HepG2 (cell line): ENCODE measurements around the gene PRELID1. TPM values are rescaled to one million over a fixed set of nuclear protein-coding genes. Genes with fewer than 3 reads are reported as not detected.
A peak's percentile ranks its signal among the peaks of the same experiment; 100 is the strongest.

ENCODE experiments used
- EHMT2 ChIP-seq: fragments of 200-600 bp; sonication (generic); IDR thresholded peaks from 2 replicates; pipeline ENCODE4 v1.7.0; 2017; ENCODE audit warnings: antibody characterized with exemption, low read depth, low read length, borderline replicate concordance
- FOXJ3 ChIP-seq: sonication (generic); formaldehyde crosslinking; IDR thresholded peaks from 2 replicates; pipeline ENCODE4 v1.4.0; 2020; ENCODE audit warnings: missing genetic modification reagents, mild to moderate bottlenecking, borderline replicate concordance
- HNF4G ChIP-seq, 2 experiments: sonication (generic) in 1 of 2; formaldehyde crosslinking in 1 of 2; IDR thresholded peaks; 2 replicates each; pipeline versions ENCODE4 v1.4.0 to v1.6.1; 2011 to 2020; ENCODE audit warnings: borderline replicate concordance in 2 of 2, low read depth in 2 of 2, mild to moderate bottlenecking in 2 of 2, low read length in 1 of 2, missing genetic modification reagents in 1 of 2, moderate library complexity in 1 of 2
- MAFF ChIP-seq: IDR thresholded peaks from 2 replicates; pipeline ENCODE4 v1.6.1; 2011; ENCODE audit warnings: low read depth, low read length, improper control_type of control experiment
- MLX ChIP-seq: IDR thresholded peaks from 2 replicates; pipeline ENCODE4 v1.6.1; 2016
- NCOA5 ChIP-seq: sonication (generic); formaldehyde crosslinking; IDR thresholded peaks from 2 replicates; pipeline ENCODE4 v1.4.0; 2020; ENCODE audit warnings: missing genetic modification reagents
- NCOR1 ChIP-seq: fragments of 200-600 bp; sonication (generic); IDR thresholded peaks from 2 replicates; pipeline ENCODE4 v1.7.0; 2017; ENCODE audit warnings: antibody characterized with exemption, low read length, borderline replicate concordance
- NRL ChIP-seq: sonication (generic); formaldehyde crosslinking; IDR thresholded peaks from 2 replicates; pipeline ENCODE4 v1.5.0; 2020; ENCODE audit warnings: missing genetic modification reagents, mild to moderate bottlenecking, moderate library complexity, borderline replicate concordance
- PREB ChIP-seq: sonication (generic); formaldehyde crosslinking; IDR thresholded peaks from 2 replicates; pipeline ENCODE4 v1.4.0; 2020; ENCODE audit warnings: missing genetic modification reagents
- SKI ChIP-seq: fragments of 450-650 bp; IDR thresholded peaks from one replicate; pipeline ENCODE4 v1.6.1; 2018; ENCODE audit warnings: mild to moderate bottlenecking; ENCODE audit not compliant: partially characterized antibody
- TBX3 ChIP-seq: fragments of 450-650 bp; IDR thresholded peaks from 2 replicates; pipeline ENCODE4 v1.6.1; 2017; ENCODE audit warnings: antibody characterized with exemption, mild to moderate bottlenecking, inconsistent platforms, borderline replicate concordance
- THYN1 ChIP-seq: sonication (generic); formaldehyde crosslinking; IDR thresholded peaks from 2 replicates; pipeline ENCODE4 v1.8.1; 2023; ENCODE audit warnings: low read depth, mild to moderate bottlenecking, moderate library complexity, missing genetic modification reagents, borderline replicate concordance
- ZFP36L2 ChIP-seq: sonication (generic); formaldehyde crosslinking; IDR thresholded peaks from 2 replicates; pipeline ENCODE4 v1.4.0; 2020; ENCODE audit warnings: missing genetic modification reagents
- ZNF12 ChIP-seq: sonication (generic); formaldehyde crosslinking; IDR thresholded peaks from 2 replicates; pipeline ENCODE4 v1.5.0; 2020; ENCODE audit warnings: missing genetic modification reagents
- ZNF24 ChIP-seq: fragments of 450-650 bp; IDR thresholded peaks from 2 replicates; pipeline ENCODE4 v1.6.1; 2017; ENCODE audit warnings: antibody characterized with exemption, mild to moderate bottlenecking
- ZNF276 ChIP-seq: sonication (generic); formaldehyde crosslinking; IDR thresholded peaks from 2 replicates; pipeline ENCODE4 v1.4.0; 2020; ENCODE audit warnings: mild to moderate bottlenecking, low read depth, missing genetic modification reagents
- ZNF552 ChIP-seq: sonication (generic); formaldehyde crosslinking; IDR thresholded peaks from 2 replicates; pipeline ENCODE4 v1.9.0; 2022; ENCODE audit warnings: missing genetic modification reagents, mild to moderate bottlenecking, borderline replicate concordance
- ZNF570 ChIP-seq: sonication (generic); formaldehyde crosslinking; IDR thresholded peaks from 2 replicates; pipeline ENCODE4 v1.4.0; 2020; ENCODE audit warnings: mild to moderate bottlenecking, missing genetic modification reagents, borderline replicate concordance
- ZNF782 ChIP-seq: sonication (generic); formaldehyde crosslinking; IDR thresholded peaks from 2 replicates; pipeline ENCODE4 v1.4.0; 2020; ENCODE audit warnings: missing genetic modification reagents, mild to moderate bottlenecking, borderline replicate concordance
- ZSCAN12 ChIP-seq: sonication (generic); formaldehyde crosslinking; IDR thresholded peaks from 2 replicates; pipeline ENCODE4 v1.9.0; 2021; ENCODE audit warnings: mild to moderate bottlenecking, missing genetic modification reagents
- polyA plus RNA-seq, 8 experiments: library from polyadenylated mRNA; depleted of rRNA in 3 of 8; stranded (reverse) in 7 of 8; unstranded in 1 of 8; fragments of >200 nt; fragmentation: Illumina TruSeq in 4 of 8; extraction: Trizol in 4 of 8; gene quantifications; 2 replicates each; pipeline versions ENCODE4 v1.2.1 to v1.2.3, GENCODE V29; 2011 to 2016; ENCODE audit warnings: low read depth in 4 of 8, missing spikeins in 1 of 8, mixed read lengths in 1 of 8; ENCODE audit not compliant: insufficient read depth in 1 of 8
- total RNA-seq, 5 experiments: library from RNA; depleted of rRNA; stranded (reverse); fragments of >200 nt; fragmentation: Illumina TruSeq; extraction: Trizol; gene quantifications; 2 replicates each; pipeline ENCODE4 v1.2.3, GENCODE V29; 2016; ENCODE audit warnings: low read depth in 1 of 5
- TF ChIP-seq, protein P1 (sequence below): sonication (generic); formaldehyde crosslinking; IDR thresholded peaks from 2 replicates; pipeline ENCODE4 v1.4.0; 2020; ENCODE audit warnings: missing genetic modification reagents, borderline replicate concordance
- TF ChIP-seq, protein P2 (sequence below): IDR thresholded peaks from 2 replicates; pipeline ENCODE4 v1.6.1; 2016; ENCODE audit warnings: low read depth

The PRELID1 gene
- total and polyA plus RNA-seq, 2 of the 13 experiments (the other 11 are each of a cell fraction or from before 2014, with no cell fraction given), result 250 to 271 TPM

GRCh38 chr5:177303121-177303924 lies at the start of gene PRELID1, which contains the start of gene RAB24 (continued):
- TF ChIP-seq ZFP36L2 (CRISPR knock-in tag), result no peak
- TF ChIP-seq, protein P1, sequence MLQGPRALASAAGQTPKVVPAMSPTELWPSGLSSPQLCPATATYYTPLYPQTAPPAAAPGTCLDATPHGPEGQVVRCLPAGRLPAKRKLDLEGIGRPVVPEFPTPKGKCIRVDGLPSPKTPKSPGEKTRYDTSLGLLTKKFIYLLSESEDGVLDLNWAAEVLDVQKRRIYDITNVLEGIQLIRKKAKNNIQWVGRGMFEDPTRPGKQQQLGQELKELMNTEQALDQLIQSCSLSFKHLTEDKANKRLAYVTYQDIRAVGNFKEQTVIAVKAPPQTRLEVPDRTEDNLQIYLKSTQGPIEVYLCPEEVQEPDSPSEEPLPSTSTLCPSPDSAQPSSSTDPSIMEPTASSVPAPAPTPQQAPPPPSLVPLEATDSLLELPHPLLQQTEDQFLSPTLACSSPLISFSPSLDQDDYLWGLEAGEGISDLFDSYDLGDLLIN (CRISPR knock-in tag), result no peak
- no peak for TF ChIP-seq NCOA5
- peak; percentile 87 for TF ChIP-seq SKI
- no peak for TF ChIP-seq ZNF24
- TF ChIP-seq ZNF12 (CRISPR knock-in tag), result peak; percentile 48; the same call in 1 of the 2 replicates
- TF ChIP-seq PREB (CRISPR knock-in tag), result no peak
- TF ChIP-seq HNF4G (IDR thresholded peaks at IDR 0.05; ENCODE audit: borderline replicate concordance, low read depth, low read length), result no peak
- no peak for TF ChIP-seq HNF4G (CRISPR knock-in tag; IDR thresholded peaks at IDR 0.05; ENCODE audit: borderline replicate concordance, low read depth)
- TF ChIP-seq NCOR1, result no peak
- no peak for TF ChIP-seq THYN1
- TF ChIP-seq, protein P2, sequence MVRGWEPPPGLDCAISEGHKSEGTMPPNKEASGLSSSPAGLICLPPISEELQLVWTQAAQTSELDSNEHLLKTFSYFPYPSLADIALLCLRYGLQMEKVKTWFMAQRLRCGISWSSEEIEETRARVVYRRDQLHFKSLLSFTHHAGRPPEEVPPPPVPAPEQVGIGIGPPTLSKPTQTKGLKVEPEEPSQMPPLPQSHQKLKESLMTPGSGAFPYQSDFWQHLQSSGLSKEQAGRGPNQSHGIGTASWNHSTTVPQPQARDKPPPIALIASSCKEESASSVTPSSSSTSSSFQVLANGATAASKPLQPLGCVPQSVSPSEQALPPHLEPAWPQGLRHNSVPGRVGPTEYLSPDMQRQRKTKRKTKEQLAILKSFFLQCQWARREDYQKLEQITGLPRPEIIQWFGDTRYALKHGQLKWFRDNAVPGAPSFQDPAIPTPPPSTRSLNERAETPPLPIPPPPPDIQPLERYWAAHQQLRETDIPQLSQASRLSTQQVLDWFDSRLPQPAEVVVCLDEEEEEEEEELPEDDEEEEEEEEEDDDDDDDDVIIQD (CRISPR knock-in tag), result no peak
- peak; percentile 91; the same call in 1 of the 2 replicates for TF ChIP-seq ZNF782
- 0 out of 2 replicates have a peak, but pooled peaks have one; percentile 19 for TF ChIP-seq TBX3
- peak; percentile 86 for TF ChIP-seq NRL (CRISPR knock-in tag)
- no peak for TF ChIP-seq MAFF
- TF ChIP-seq MLX (CRISPR knock-in tag), result peak; percentile 38; the same call in 1 of the 2 replicates
- TF ChIP-seq ZNF570 (CRISPR knock-in tag), result no peak
- TF ChIP-seq ZSCAN12 (CRISPR knock-in tag), result no peak; the same call in 1 of the 2 replicates
- TF ChIP-seq ZNF552 (CRISPR knock-in tag), result no peak
- no peak for TF ChIP-seq FOXJ3 (CRISPR knock-in tag)
- 0 out of 2 replicates have a peak, but pooled peaks have one; percentile 35 for TF ChIP-seq ZNF276 (CRISPR knock-in tag)
- TF ChIP-seq EHMT2, result no peak
